ENCODE results near the gene TRIM72. TPM values are rescaled to one million over a fixed set of nuclear protein-coding genes. Genes with fewer than 3 reads are reported as not detected.

The TRIM72 gene
- total RNA-seq, 1 experiment from 2014 or later, result not detected

- CTCF ChIA-PET, result no interaction called here
- no peaks in the 10 kb centered on the region for H3K9me3 ChIP-seq (ENCODE audit: low read length)
- H3K4me1 ChIP-seq (ENCODE audit: insufficient read depth, low read length), result no peaks in the 10 kb centered on the region
- no TSS peak for BruUV-seq (replicated peaks)
- TF ChIP-seq EZH2phosphoT487 (IDR thresholded peaks at IDR 0.05; ENCODE audit: borderline replicate concordance, low read length), result no peak
- no peak for TF ChIP-seq CTCF (conservative IDR thresholded peaks at IDR 0.05; ENCODE audit: low read depth, low read length)
- no peak for TF ChIP-seq EZH2 (IDR thresholded peaks at IDR 0.05; ENCODE audit: low read length, unreplicated experiment)
- H3K27ac ChIP-seq (ENCODE audit: low read length), result no peak overlapping the region
- no peaks in the 10 kb centered on the region for H3K27me3 ChIP-seq (ENCODE audit: low read length)
- ATAC-seq (no peak), DNase-seq (no peak)
- no peak overlapping the region for H2AFZ ChIP-seq (ENCODE audit: low read length)
- H3K4me2 ChIP-seq (ENCODE audit: low read length), result no peak overlapping the region
- H3K4me3 ChIP-seq (ENCODE audit: low read length), result no peak overlapping the region
- no peaks in the 10 kb centered on the region for H3K9me2 ChIP-seq (replicated peaks; ENCODE audit: low read length)
- POLR2A ChIA-PET (ENCODE audit: unreplicated experiment), result no interaction called here
- no peaks in the 10 kb centered on the region for H3F3A ChIP-seq (ENCODE audit: low read length, unreplicated experiment)
- no peaks in the 10 kb centered on the region for H4K20me1 ChIP-seq (ENCODE audit: low read length)
- H3K79me2 ChIP-seq (ENCODE audit: low read length), result no peaks in the 10 kb centered on the region
- no peaks in the 10 kb centered on the region for H3K36me3 ChIP-seq (ENCODE audit: low read depth, low read length)
- intact Hi-C loops (cut with micrococcal nuclease), result no loop called here
- H3K9ac ChIP-seq (ENCODE audit: low read length), result no peak overlapping the region
Measured at GRCh38 chr16:31223044-31223443, 9.1 kb downstream of the TRIM72 start.

GRCh38 chr16:31224092-31224955, 10.4 kb downstream of the TRIM72 start:
- Histone ChIP-seq H3K4me2 (ENCODE audit: low read length) (no peak overlapping the region), H3K4me3 (ENCODE audit: low read length) (no peak overlapping the region), H3K9me2 (replicated peaks; ENCODE audit: low read length) (no peaks in the 10 kb centered on the region), H3K4me1 (ENCODE audit: insufficient read depth, low read length) (no peaks in the 10 kb centered on the region), H3K79me2 (ENCODE audit: low read length) (no peaks in the 10 kb centered on the region), H2AFZ (ENCODE audit: low read length) (no peak overlapping the region), H3K9me3 (ENCODE audit: low read length) (no peaks in the 10 kb centered on the region), H4K20me1 (ENCODE audit: low read length) (no peaks in the 10 kb centered on the region), H3K27me3 (ENCODE audit: low read length) (no peaks in the 10 kb centered on the region), H3K27ac (ENCODE audit: low read length) (no peak overlapping the region), H3K36me3 (ENCODE audit: low read depth, low read length) (no peaks in the 10 kb centered on the region), H3F3A (ENCODE audit: low read length, unreplicated experiment) (no peaks in the 10 kb centered on the region), H3K9ac (ENCODE audit: low read length) (no peak overlapping the region)
- intact Hi-C loops (cut with micrococcal nuclease), result no loop called here
- ATAC-seq (no peak), DNase-seq (no peak)
- POLR2A ChIA-PET (ENCODE audit: unreplicated experiment), result no interaction called here
- TF ChIP-seq EZH2 (IDR thresholded peaks at IDR 0.05; ENCODE audit: low read length, unreplicated experiment) (no peak), EZH2phosphoT487 (IDR thresholded peaks at IDR 0.05; ENCODE audit: borderline replicate concordance, low read length) (no peak), CTCF (conservative IDR thresholded peaks at IDR 0.05; ENCODE audit: low read depth, low read length) (no peak)
- no TSS peak for BruUV-seq (replicated peaks)
- CTCF ChIA-PET, result no interaction called here

- POLR2A ChIA-PET (ENCODE audit: unreplicated experiment), result no interaction called here
- no peak for TF ChIP-seq EZH2 (IDR thresholded peaks at IDR 0.05; ENCODE audit: low read length, unreplicated experiment)
- TF ChIP-seq CTCF (conservative IDR thresholded peaks at IDR 0.05; ENCODE audit: low read depth, low read length), result no peak
- no peak for TF ChIP-seq EZH2phosphoT487 (IDR thresholded peaks at IDR 0.05; ENCODE audit: borderline replicate concordance, low read length)
- H3K9me3 ChIP-seq (ENCODE audit: low read length), result no peaks in the 10 kb centered on the region
- intact Hi-C loops (cut with micrococcal nuclease), result no loop called here
- no peaks in the 10 kb centered on the region for H3K27me3 ChIP-seq (ENCODE audit: low read length)
- no peaks in the 10 kb centered on the region for H3K9me2 ChIP-seq (replicated peaks; ENCODE audit: low read length)
- H3F3A ChIP-seq (ENCODE audit: low read length, unreplicated experiment), result no peaks in the 10 kb centered on the region
- no peaks in the 10 kb centered on the region for H3K4me1 ChIP-seq (ENCODE audit: insufficient read depth, low read length)
- no peaks in the 10 kb centered on the region for H4K20me1 ChIP-seq (ENCODE audit: low read length)
- no TSS peak for BruUV-seq (replicated peaks)
- no peaks in the 10 kb centered on the region for H3K79me2 ChIP-seq (ENCODE audit: low read length)
- no peak for DNase-seq
- H2AFZ ChIP-seq (ENCODE audit: low read length), result no peak overlapping the region
- no peak overlapping the region for H3K27ac ChIP-seq (ENCODE audit: low read length)
- H3K4me3 ChIP-seq (ENCODE audit: low read length), result no peak overlapping the region
- no peaks in the 10 kb centered on the region for H3K36me3 ChIP-seq (ENCODE audit: low read depth, low read length)
- H3K9ac ChIP-seq (ENCODE audit: low read length), result no peak overlapping the region
- H3K4me2 ChIP-seq (ENCODE audit: low read length), result no peak overlapping the region
- CTCF ChIA-PET, result no interaction called here
- no peak for ATAC-seq
Measured at GRCh38 chr16:31225193-31225592, 11.3 kb downstream of the TRIM72 start.

All from PC-3 (cell line).